Epithelial cell of proximal tubule (primary cell): ENCODE results near the gene LONP2. TPM values are rescaled to one million over a fixed set of nuclear protein-coding genes. Genes with fewer than 3 reads are reported as not detected.

Experiments used
- DNase-seq: peaks from one replicate; pipeline ENCODE4 v3.0.0-alpha.2; 2011; ENCODE audit warnings: low read depth
- H3K4me3 ChIP-seq: 2 replicates; pipeline ENCODE4 v1.5.1; 2011; ENCODE audit warnings: low read depth, mild to moderate bottlenecking, low read length
- CTCF ChIP-seq: conservative IDR thresholded peaks from 2 replicates; pipeline ENCODE4 v1.5.1; 2012; ENCODE audit warnings: low read depth, mild to moderate bottlenecking, low read length
- total RNA-seq: library from RNA; depleted of rRNA; stranded (reverse); fragments of >200 nt; gene quantifications from 2 replicates; pipeline ENCODE4 v1.2.3, GENCODE V29; 2015

Gene LONP2
- total RNA-seq: 21.6 and 23.7 TPM in 2 replicates

- DNase-seq: peak; percentile 36
- H3K4me3 ChIP-seq: peak within 1 kb of the TSS; percentile 69
- TF ChIP-seq CTCF: no peak
Measured at GRCh38 chr16:48244080-48244862, at the start of gene LONP2. TSS of gene LONP2 (plus strand) at chr16:48244300. CDS start at chr16:48244389, 89 bp downstream.

GRCh38 chr16:48194828-48195556, 49.1 kb upstream of the LONP2 start:
- no peak for TF ChIP-seq CTCF
- no peak overlapping the region for H3K4me3 ChIP-seq
- peak; percentile 29 for DNase-seq

- H3K4me3 ChIP-seq: no peak overlapping the region
- DNase-seq: no peak
- TF ChIP-seq CTCF: no peak
Measured at GRCh38 chr16:48197294-48197693, 46.8 kb upstream of the LONP2 start.

- H3K4me3 ChIP-seq: no peak overlapping the region
- no peak for DNase-seq
- no peak for TF ChIP-seq CTCF
Measured at GRCh38 chr16:48201515-48202201, 42.4 kb upstream of the LONP2 start.

- H3K4me3 ChIP-seq: no peak overlapping the region
- DNase-seq: peak; percentile 15
- no peak for TF ChIP-seq CTCF
Measured at GRCh38 chr16:48203974-48204824, 39.9 kb upstream of the LONP2 start.

- no peak for TF ChIP-seq CTCF
- no peak overlapping the region for H3K4me3 ChIP-seq
- DNase-seq: no peak
Measured at GRCh38 chr16:48204825-48205151, 39.3 kb upstream of the LONP2 start.
